ENCODE results near the gene TNK1. TPM values are rescaled to one million over a fixed set of nuclear protein-coding genes. Genes with fewer than 3 reads are reported as not detected.

TNK1 gene
- total RNA-seq, 4 donors from 2014 or later = 38.9 to 110 (median 53.2) TPM

- WGBS, 2 donors (ENCODE audit: low coverage in 1 of 2) = 1% methylated on average over 38 of the region's 49 CpGs; no CpG with 5 or more reads in 1 of the 2 donors
- intact Hi-C loops (cut with DNase I; ENCODE audit: low total_unique reads) = no loop called here
- peaks cover 13 to 32% (median 22%) of the 10 kb centered on the region in 4 donors for H3K4me1 ChIP-seq
- peak within 1 kb of the TSS; percentile 50 to 84 (median 66) for H3K4me3 ChIP-seq
- peaks cover 17% of the 10 kb centered on the region for H3K27me3 ChIP-seq
- in situ Hi-C loops (cut with MboI; ENCODE audit: low pct_ligation_motif_present in 1 of 4, low pct_unique_long_range_greater_than_20kb in 1 of 4, low sequenced_read_pairs in 3 of 4) = no loop called here
- no peaks in the 10 kb centered on the region for H3K36me3 ChIP-seq
- H3K27ac ChIP-seq = peak within 1 kb of the TSS; percentile 86 to 98 (median 94)
- peak; percentile 99 for DNase-seq
- no peaks in the 10 kb centered on the region for H3K9me3 ChIP-seq
- TF ChIP-seq POLR2A (IDR thresholded peaks at IDR 0.05) = peak; percentile 98
- TF ChIP-seq POLR2AphosphoS5 (IDR thresholded peaks at IDR 0.05) = peak; percentile 99
- peak in 1 of 5 experiments; percentile 41 for TF ChIP-seq CTCF (IDR thresholded peaks at IDR 0.05)
- no peak for TF ChIP-seq EP300 (IDR thresholded peaks at IDR 0.05; ENCODE audit: low read depth)
These were observed 23.3 kb downstream of the TNK1 start, which contains the start of gene TMEM256 for GRCh38 chr17:7403977-7404736. TSS of gene TMEM256 (minus strand) at chr17:7404097. CDS start at chr17:7404084, 13 bp downstream.

DNA sequence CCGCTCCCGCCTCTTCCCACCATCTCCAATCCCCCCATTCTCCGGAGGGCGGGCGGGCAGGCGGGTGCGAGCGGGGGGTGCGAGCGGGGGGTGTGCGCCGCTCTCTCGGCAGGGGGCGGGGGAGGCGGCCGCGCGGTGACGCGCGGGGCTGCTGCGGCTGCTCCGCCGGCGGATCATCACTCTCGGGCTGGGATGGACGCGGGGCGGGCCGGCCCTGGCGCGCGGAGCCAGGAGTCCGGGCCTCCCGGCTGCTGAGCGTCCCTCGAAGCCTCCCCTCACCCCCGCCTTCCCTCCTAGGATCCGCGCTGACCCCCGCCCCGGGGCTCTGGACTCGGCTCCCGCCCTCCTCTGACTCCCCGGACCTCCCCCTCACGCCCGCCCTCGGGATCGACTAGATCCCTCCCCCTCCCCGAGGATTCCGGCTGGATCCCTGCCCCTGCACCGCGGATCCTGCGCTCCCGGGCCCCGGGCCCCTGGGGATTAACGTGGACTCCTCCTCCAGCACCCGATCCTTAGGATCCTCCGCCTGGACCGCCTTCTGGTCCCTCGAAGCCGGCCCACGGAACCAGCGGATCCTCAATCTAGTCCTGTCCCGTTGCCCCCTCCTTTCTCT is 24.0 kb downstream of the TNK1 start:
- intact Hi-C loops (cut with DNase I; ENCODE audit: low total_unique reads) = no loop called here
- Histone ChIP-seq H3K27me3 (peaks cover 17% of the 10 kb centered on the region), H3K9me3 (no peaks in the 10 kb centered on the region), H3K36me3 (no peaks in the 10 kb centered on the region), H3K27ac (peak overlapping the region; percentile 86 to 98 (median 94)), H3K4me3 (peak overlapping the region; percentile 47 to 84 (median 66)), H3K4me1 (peaks cover 13 to 32% (median 22%) of the 10 kb centered on the region in 4 donors)
- TF ChIP-seq EP300 (IDR thresholded peaks at IDR 0.05; ENCODE audit: low read depth) (no peak), CTCF (IDR thresholded peaks at IDR 0.05) (no peak), POLR2AphosphoS5 (IDR thresholded peaks at IDR 0.05) (peak in 2 of 3 donors; percentile 63 to 68), POLR2A (IDR thresholded peaks at IDR 0.05) (peak; percentile 39)
- WGBS, 2 donors (ENCODE audit: low coverage in 1 of 2) = 4% methylated on average over 34 of the region's 65 CpGs; no CpG with 5 or more reads in 1 of the 2 donors
- DNase-seq = no peak
- in situ Hi-C loops (cut with MboI; ENCODE audit: low pct_ligation_motif_present in 1 of 4, low pct_unique_long_range_greater_than_20kb in 1 of 4, low sequenced_read_pairs in 3 of 4) = no loop called here

GRCh38 chr17:7405350-7406234 is 24.7 kb downstream of the TNK1 start:
- H3K9me3 ChIP-seq = no peaks in the 10 kb centered on the region
- peak overlapping the region; percentile 86 to 98 (median 94) for H3K27ac ChIP-seq
- TF ChIP-seq POLR2A (IDR thresholded peaks at IDR 0.05) (no peak), CTCF (IDR thresholded peaks at IDR 0.05) (no peak), POLR2AphosphoS5 (IDR thresholded peaks at IDR 0.05) (no peak), EP300 (IDR thresholded peaks at IDR 0.05; ENCODE audit: low read depth) (no peak)
- H3K36me3 ChIP-seq = no peaks in the 10 kb centered on the region
- H3K27me3 ChIP-seq = peaks cover 17% of the 10 kb centered on the region
- H3K4me3 ChIP-seq = peak overlapping the region; percentile 47 to 84 (median 66)
- intact Hi-C loops (cut with DNase I; ENCODE audit: low total_unique reads) = no loop called here
- in situ Hi-C loops (cut with MboI; ENCODE audit: low pct_ligation_motif_present in 1 of 4, low pct_unique_long_range_greater_than_20kb in 1 of 4, low sequenced_read_pairs in 3 of 4) = no loop called here
- no peak for DNase-seq
- 22 to 29% methylated on average over 2 to 18 of the region's 38 CpGs for WGBS, 2 donors (ENCODE audit: low coverage in 1 of 2)
- peaks cover 13 to 32% (median 22%) of the 10 kb centered on the region in 4 donors for H3K4me1 ChIP-seq

Data from transverse colon (tissue), 4 donors.